RPMI7951 (cell line): Measurements from ENCODE around the gene SRR. TPM values are rescaled to one million over a fixed set of nuclear protein-coding genes. Genes with fewer than 3 reads are reported as not detected.
A peak's percentile ranks its signal among the peaks of the same experiment; 100 is the strongest.
"Not testable (repeated sequence)": the region's sequence is repeated elsewhere in the genome, so short reads cannot be mapped to it uniquely, and the experiment has no call there.

ENCODE experiments used
- DNase-seq: peaks from one replicate; pipeline ENCODE4 v3.0.0-alpha.2; 2012; ENCODE audit warnings: low read depth
- total RNA-seq: library from RNA; depleted of rRNA; stranded (reverse); fragments of >200 nt; shearing (Covaris generic); gene quantifications from 2 replicates; pipeline ENCODE4 v1.2.3, GENCODE V29; 2014; rRNA removed

SRR gene, protein sequence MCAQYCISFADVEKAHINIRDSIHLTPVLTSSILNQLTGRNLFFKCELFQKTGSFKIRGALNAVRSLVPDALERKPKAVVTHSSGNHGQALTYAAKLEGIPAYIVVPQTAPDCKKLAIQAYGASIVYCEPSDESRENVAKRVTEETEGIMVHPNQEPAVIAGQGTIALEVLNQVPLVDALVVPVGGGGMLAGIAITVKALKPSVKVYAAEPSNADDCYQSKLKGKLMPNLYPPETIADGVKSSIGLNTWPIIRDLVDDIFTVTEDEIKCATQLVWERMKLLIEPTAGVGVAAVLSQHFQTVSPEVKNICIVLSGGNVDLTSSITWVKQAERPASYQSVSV
- total RNA-seq = 21.1 and 34.4 TPM in 2 replicates

DNA sequence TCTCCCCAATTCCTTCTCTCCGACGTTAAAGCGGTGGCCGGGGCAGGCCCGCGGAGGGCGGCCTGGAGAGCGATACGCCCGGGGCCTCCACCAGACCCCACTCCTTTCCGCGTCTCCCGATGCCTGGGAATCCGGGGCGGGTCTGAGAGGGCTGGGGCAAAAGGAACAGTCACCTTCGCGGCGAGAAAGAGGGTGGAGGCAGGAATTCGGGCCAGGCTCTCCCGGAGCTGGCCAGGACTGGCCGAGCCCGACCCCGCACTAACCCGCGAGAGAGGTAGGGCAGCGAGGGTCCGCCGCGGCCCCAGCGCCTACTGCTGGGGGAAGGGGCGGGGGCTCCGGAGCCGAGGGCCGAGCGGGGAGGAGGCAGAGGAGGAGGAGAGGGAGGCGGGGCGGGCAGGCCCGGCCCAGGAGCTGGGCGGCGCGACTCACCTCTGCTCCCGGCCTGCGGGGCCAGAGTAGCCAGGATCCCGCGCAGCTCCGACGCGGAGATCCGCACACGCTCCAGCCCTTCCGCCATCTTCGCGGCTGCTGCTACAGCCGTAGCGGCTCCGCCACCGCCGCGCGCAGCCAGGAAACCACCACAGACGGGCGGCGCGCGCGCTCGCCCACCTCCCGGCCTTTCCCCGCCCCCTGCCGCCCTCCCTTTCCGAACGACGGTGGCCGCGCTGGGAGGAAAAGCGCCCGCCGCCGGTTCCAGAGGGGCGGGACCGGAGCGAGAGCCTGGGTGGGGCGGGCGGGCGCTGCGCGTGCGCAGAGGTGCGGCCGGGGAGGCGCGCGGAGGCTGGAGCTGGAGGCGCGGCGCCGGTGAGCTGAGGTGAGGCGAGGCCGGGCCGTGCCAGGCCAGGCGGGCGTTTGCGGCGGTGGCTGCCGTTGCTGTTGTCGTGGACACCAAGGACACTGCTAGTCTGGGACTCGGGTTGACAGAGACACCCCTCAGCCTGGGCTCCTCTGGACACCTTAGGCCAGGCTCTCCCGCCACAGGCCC, at the start of gene SRR, which contains the start of gene SMG6:
TSS of gene SRR (plus strand) at position 747 of the 985 bp plus-strand sequence. CDS start 11,611 bp downstream, outside the sequence.
TSS of gene SMG6 (minus strand) at position 582 of the 985 bp plus-strand sequence. CDS start at position 517, 65 bp downstream.
- peak; percentile 82 for DNase-seq

DNA sequence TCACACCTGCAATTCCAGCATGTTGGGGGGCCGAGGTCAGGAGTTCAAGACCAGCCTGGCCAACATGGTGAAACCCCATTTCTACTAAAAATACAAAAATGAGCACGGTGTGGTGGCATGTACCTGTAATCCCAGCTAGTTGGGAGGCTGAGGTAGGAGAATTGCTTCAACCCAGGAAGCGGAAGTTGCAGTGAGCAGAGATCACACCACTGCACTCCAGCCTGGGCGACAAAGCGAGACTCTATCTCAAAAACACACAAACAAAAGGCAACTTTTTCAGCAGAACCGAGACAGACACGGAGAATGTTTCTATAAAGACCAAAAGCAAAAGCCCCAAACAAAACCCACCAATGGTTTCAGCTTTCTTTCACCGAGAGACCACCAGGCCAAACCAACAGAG, 44.9 kb upstream of the SRR start:
- DNase-seq = not testable (repeated sequence)

DNA sequence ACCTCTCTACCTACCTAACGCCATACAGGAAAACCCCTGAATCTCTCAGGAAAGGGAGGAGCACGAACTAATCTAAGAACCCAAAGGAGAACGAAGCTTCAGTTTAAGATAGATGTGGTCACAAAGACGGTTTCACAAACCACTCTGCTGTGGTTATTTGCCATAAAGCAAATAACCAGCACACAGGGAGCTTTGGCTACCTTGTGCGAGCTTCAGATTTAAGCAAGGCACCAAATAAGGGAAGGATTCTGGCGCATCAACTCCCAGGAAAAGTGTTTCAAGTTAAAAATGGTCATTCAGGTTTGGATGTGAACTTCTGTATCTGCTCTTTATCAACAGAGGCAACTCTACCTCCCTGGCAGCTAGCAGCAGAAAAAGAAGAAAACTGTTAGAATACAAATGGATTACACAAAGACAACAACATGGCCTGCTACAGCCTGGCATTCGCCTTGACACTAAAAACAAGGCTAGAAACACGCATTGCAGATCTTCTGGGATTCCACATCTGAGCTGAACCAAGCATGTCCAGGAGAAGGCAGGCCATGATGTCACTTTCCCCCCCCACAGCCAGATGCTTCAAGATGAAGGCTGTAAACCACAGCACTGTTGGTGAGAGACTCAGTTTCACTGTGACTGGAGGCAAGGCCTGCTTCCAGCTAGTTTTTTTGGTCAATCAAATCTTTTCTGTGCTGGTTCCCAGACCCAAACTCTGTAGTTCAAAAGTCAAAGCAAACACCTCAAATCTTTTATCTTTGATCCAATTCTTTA, 43.8 kb upstream of the SRR start:
- no peak for DNase-seq

DNA sequence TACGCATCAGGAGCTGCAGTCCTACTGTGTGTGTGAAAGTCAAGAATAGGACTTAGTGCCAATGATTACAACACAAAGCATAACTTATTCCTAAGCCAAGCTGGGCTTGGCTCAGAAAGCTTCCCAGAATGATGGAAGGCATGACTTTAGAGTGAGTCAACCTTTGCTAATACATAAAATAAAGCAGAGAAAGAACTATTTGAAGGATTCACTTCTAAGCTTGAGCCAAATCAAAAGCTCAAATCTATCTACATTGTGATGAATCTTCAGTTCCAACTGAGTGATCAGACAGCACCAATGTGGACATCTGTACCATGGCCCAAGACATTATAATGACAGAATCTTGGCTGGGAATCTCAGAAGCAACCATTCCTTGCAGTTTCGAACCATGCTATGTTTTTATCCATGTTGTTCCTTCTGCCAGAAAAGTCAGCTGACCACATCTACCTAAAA, 41.6 kb upstream of the SRR start:
- DNase-seq = peak; percentile 28

DNA sequence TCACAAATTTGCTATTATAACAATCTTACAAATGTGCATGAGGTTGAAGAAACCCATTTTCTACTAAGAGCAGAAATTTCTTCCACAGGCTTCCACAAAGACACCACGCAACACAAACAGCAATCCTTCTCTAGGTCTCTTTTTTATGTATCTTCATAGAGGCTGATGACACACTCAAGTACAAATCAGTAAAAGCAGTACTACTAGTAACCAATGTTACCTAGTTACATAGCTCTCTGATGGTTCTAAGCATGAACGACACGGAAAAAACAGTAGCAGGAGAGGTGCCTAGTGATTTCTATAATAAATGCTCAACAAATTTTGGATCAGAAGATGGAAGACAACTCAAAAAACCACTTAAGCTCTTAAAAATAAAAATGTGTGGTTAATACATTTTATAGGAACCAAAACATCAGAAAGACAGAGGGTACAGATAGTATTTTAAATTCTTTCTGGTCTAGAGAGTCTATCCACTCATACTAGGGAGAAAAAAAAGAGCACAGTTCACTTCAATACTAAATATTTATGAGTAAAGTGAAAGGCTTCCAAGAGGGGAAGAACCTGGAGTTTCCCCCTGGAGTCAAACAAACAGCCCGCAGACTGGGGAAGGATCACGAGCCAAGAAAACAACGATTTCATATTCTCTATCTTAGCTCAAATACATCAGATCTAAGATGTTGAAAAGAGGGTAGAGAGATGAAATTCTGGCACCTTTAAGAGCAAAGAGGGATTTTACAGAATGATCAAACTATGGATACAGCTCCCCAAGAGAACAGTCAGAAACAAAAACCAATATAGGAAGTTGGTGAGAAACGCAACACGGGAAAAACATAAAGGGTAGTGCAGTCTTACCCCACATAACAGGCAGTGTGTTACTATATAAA, 40.3 kb upstream of the SRR start:
- no peak for DNase-seq

DNA sequence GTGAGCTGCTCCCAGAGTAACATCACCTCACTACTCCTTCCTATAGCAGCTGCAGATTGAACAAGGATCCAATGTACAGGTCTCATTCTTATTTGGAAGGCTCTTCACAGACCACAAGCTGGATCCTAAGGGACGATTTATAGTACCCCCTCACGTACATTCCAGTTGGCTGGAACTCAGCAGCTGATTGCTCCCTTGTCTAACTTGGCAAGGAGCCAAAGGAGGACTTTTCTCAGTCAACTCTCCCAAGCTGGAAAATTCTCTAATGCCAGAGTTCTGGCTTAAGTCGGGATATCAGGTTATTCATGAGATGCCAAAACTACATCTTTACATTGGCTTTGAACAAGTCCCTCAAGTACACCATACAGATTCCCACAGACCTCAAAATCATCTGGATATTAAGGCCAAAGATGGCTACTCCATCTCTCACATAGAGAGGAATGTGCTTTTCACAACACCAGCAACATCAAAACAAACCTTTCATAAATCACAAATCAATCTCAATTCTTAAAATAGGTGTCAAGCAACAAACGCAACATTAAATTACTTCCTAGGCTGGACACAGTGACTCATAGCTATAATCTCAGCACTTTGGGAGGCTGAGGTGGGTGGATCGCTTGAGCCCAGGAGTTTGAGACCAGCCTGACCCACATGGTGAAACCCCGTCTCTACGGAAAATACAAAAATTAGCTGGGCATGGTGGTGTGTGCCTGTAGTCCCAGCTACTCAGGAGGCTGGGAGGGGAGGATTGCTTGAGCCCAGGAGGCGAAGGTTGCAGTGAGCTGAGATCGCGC, 39.5 kb upstream of the SRR start:
- no peak for DNase-seq

DNA sequence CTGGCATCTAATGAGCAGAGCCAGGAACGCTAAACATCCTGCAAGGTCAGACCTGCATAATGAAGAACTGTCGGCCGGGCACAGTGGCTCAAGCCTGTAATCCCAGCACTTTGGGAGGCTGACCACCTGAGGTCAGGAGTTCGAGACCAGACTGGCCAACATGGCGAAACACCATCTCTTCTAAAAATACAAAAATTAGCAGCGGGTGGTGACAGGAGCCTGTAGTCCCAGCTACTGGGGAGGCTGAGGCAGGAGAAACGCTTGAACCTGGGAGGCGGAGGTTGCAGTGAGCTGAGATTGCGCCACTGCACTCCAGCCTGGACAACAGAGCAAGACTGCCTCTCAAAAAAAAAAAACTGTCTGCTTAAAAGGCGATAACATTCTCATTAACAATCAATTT, 38.6 kb upstream of the SRR start:
- not testable (repeated sequence) for DNase-seq

DNA sequence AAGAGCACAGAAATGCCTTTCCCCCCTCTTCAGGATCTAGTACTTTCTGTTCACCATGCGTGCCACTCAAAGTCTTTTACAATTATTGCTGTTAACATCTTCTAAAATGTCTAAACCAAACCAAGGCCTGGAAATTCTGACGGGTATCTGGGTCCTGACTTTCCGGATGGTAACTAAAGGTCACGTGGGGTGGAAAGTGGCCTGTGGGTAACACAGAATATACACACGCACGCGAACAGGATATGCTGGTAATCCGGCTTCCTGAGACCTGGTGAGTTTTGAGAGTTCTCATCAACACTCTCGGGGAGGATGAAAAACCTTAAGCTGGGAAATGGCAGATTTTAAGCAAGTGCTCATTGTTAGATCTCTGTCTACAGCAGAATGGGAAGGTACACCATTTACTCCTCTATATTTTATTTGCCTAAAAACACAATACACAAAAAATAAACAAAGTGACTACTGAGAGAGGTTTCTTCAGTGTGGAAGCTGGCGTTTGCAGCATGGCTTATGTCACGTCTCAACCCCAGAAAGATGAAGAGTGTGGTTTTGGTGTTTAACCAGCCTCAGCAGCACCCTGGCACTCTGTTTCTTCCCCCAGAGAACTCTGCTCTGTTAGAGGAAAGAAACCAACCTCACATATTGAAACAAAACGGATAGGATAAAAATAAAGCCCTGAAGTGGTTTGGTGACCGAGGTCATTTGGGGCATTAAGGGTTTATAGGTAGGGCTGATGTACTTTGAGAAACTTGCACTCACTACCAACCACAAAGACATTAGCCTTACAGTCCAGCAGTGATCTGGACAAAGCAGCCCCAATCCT, 37.5 kb upstream of the SRR start:
- DNase-seq = peak; percentile 54

DNA sequence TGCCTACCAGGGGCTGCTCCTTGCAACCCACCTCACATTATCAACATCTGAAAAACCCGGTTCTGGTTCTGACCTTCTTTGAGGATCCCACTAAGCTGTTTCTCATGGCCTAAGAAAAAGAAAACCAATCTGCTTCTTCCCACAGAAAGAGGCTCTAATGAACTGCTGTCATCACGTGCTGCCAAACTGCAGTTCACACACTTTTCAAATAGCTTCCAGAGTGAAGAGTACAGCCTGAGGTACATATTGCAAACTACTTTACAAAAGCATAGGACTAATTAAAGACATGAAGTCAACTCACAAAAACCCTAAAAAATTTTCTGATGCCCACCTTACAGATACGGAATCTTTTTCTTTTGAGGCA, 36.9 kb upstream of the SRR start:
- no peak for DNase-seq

DNA sequence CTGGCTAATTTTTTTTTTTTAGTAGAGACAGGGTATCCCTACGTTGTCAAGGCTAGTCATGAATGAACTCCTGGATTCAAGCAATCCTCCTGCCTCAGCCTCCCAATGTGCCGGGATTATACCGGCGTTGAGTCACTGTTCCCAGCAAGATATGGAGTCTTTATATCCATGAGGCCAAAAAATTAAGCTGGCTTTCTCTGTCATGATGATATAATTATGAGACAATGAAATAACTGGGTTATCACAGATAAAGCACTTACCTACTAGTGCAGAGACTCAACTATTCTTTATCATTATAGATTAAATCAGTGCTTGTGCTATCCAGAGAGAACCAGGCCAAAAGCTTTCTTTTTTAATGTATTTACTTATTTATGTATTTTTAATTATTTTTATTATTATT, 36.4 kb upstream of the SRR start:
- no peak for DNase-seq

DNA sequence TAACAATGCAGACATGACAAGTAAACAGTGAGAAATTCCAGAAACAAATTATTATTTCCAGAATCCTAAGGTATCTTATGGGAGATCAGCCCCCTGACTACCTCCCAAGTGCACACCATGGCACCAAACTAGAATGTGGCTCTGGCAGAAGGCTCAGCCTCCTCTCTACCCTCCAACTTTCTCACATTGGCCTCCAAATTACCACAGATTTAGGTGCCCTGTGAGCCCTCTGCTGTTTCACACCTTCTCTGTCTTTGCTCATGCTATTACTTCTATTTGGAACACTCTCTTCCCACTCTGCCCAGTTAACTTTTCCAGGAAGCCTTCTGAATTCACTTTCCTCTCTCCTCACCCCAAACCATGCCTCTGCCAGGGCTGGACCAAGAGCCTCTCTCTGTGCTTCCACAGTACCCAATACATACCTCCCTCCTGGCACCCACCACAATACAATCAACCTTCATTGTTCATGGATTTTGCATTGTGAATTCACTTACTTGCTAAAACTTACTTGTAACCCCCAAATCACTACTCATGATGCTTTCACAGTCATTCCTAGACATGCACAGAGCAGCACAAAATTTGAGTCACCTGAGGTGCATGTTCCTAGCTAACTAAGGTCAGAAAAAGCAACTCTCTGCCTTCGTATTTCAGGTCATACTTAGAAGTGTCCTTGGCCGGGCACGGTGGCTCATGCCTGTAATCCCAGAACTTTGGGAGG, 31.6 kb upstream of the SRR start:
- no peak for DNase-seq

DNA sequence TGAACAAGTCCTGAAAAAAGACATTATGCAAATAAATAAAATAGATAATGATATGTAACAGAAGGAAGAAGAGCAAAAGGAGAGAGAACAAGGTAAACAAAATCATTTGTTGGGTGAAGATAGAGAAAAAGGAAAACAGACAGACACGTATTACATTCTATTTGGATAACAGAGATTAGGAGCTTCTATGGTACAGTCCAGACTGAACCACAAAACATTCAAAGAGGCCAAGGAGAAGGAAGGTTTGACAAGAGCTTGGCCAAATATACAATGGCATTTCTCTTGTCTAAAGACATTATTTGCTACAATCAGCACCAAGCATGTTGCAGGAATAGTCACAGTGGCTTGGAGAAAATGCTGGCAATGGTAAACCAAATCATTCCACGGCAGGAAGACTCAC, 29.3 kb upstream of the SRR start:
- DNase-seq = no peak

DNA sequence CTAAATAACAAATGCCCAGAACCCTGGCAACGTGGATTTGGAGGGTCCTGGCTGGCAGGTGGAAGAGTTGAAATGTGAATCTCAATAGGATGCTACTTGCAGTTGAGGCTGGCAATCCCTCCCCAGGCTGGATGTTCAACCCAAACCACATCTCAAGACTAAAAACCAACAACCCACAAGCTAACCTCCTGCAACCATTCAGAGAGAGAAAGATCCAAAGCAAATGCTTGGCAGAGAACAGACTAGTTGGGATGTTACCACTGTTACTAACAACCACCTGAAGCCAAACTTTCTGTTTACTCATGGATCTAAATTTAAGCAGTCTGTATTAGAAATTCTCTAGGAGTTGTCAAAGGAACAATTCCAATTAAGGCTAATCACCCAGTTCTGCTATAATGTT, 28.0 kb upstream of the SRR start:
- DNase-seq = no peak

DNA sequence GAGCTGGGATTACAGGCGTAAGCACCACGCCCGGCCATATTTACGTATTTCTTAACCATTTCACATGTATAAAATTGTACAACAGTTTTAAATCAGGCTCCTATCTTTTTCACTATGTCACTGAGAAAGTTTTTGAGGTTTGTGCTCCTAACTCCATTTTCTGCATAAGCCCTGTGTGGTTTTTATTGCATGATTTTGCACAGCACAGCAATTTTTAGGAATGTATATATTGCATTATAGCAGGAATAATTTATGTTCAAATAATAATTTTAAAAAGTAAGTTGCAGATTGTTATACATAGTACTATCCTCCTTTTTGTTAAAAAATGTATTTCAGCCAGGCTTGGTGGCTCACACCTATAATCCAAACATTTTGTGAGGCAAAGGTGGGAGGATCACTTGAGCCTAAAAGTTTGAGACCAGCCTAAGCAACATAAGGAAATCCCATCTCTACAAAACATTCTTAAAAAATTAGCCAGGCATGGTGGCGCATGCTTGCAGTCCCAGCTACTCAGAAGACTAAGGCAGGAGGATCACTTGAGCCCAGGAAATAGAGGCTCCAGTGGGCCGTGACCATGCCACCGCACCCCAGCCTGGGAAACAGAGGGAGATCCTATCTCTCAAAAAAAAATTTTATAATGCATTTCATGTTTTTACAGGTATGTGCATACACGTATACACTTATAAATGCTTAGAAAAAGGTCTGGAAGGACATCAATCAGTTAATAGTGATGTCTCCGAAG, 26.1 kb upstream of the SRR start:
- no peak for DNase-seq

DNA sequence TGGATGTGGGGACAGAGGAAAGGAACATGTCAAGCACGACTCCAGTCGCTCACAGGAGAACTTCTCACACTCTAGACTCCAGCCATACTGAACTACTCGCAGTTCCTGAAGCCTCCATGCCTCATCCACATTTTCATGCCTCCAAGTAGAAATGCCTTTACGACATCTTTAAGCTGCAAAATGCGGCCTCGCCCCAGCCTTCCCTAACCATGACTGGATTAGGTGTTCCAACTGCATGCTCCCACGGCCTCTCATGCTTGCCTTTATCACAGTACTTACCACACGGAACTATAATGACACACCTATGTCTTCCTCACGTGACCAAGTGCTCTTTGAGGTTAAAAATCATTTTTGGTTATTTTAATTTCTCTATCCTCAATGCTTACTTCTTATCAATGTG, 24.0 kb upstream of the SRR start:
- DNase-seq = no peak

DNA sequence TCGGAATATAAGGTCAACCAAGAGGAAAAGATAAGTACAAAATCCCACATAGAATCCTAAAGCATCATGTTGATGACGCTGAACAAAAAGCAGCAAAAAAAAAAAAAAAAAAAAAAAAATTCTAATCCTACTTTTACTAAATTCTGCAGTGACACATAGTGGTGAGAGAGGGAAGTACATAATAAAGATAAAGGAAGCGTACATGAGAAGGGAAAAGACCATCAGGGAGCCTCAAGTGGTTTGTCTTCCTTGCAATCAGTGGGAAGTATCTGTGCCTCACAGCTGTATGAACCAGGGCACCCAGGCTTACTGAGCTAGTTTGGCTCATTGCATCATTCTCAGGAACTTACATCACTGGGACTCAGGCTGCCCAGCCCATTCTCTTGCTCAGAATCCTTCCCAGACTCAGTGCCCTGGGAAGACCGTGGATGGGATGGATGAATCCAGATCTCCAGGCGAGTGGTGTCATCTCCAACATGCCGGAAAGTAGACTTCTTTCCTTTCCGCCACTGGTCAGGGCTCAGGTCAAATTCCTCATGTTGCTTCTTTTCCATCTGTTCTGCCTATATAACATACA, 21.4 kb upstream of the SRR start:
- peak; percentile 62 for DNase-seq

DNA sequence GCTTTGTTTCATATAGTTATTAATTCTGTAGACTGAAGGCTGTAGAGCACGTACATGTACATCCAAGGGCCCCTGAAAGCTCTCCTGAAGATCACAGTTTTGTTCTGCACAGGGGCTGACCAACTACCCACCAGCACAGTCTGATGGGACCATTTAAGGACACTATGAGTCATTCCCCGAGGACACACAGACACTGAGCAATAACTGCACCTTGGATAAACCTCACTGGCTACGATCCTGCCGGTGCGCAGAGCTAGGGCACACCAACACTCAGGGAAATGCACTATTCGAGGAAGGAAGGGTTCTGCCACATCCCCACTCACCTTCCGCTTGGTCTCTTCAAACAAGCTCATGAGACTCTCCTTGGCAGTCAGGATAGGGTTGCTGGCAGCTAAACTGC, 20.4 kb upstream of the SRR start:
- DNase-seq = no peak
